ENCODE results near the gene NXPH2.

GRCh38 chr2:138752197-138752956, 27.8 kb downstream of the NXPH2 start:
- TF ChIP-seq CTCF (IDR thresholded peaks at IDR 0.05; ENCODE audit: low read length) (no peak), EZH2 (IDR thresholded peaks at IDR 0.05; ENCODE audit: borderline replicate concordance, low read length) (no peak)
